HEK293 (cell line): ENCODE results near the gene STEAP3.

Experiments
- KLF8 ChIP-seq: fragments of 450-650 bp; formaldehyde crosslinking; IDR thresholded peaks from 2 replicates; pipeline ENCODE4 v1.5.1; 2016; ENCODE audit warnings: missing biosample characterization, missing genetic modification characterization
- KLF9 ChIP-seq: fragments of 450-650 bp; formaldehyde crosslinking; IDR thresholded peaks from 2 replicates; pipeline ENCODE4 v1.5.1; 2016; ENCODE audit warnings: missing biosample characterization, missing genetic modification characterization, low read depth
- PATZ1 ChIP-seq: fragments of 450-650 bp; formaldehyde crosslinking; IDR thresholded peaks from 2 replicates; pipeline ENCODE4 v1.5.1; 2016; ENCODE audit warnings: missing biosample characterization, missing genetic modification characterization
- PRDM1 ChIP-seq: fragments of 450-650 bp; formaldehyde crosslinking; IDR thresholded peaks from 2 replicates; pipeline ENCODE4; 2016; ENCODE audit warnings: missing biosample characterization, missing genetic modification characterization
- SP2 ChIP-seq: fragments of 450-650 bp; formaldehyde crosslinking; IDR thresholded peaks from 2 replicates; pipeline ENCODE4 v1.5.1; 2016; ENCODE audit warnings: missing biosample characterization, missing genetic modification characterization
- ZNF274 ChIP-seq, 2 experiments: fragments of 200-500 bp in 1 of 2; fragments of 450-650 bp in 1 of 2; sonication (Bioruptor generic) in 1 of 2; formaldehyde crosslinking in 1 of 2; IDR thresholded peaks; 2 replicates each; pipeline versions ENCODE4 v1.5.1 to v1.6.1; 2014 to 2016; ENCODE audit warnings: borderline replicate concordance in 1 of 2, inconsistent platforms in 1 of 2, low read length in 1 of 2, missing biosample characterization in 1 of 2, missing genetic modification characterization in 1 of 2
- ZNF311 ChIP-seq: fragments of 450-650 bp; formaldehyde crosslinking; IDR thresholded peaks from 2 replicates; pipeline ENCODE4 v1.5.1; 2017; ENCODE audit warnings: missing biosample characterization, missing genetic modification characterization, borderline replicate concordance
- ZNF530 ChIP-seq: fragments of 450-650 bp; formaldehyde crosslinking; IDR thresholded peaks from 2 replicates; pipeline ENCODE4 v1.5.1; 2016; ENCODE audit warnings: low read depth, missing biosample characterization, missing genetic modification characterization
- ZNF560 ChIP-seq: fragments of 450-650 bp; formaldehyde crosslinking; IDR thresholded peaks from 2 replicates; pipeline ENCODE4 v1.5.1; 2017; ENCODE audit warnings: missing biosample characterization, missing genetic modification characterization, borderline replicate concordance
- ZNF585B ChIP-seq: fragments of 450-650 bp; formaldehyde crosslinking; IDR thresholded peaks from 2 replicates; pipeline ENCODE4 v1.5.1; 2016; ENCODE audit warnings: missing biosample characterization, missing genetic modification characterization
- ZNF843 ChIP-seq: fragments of 450-650 bp; formaldehyde crosslinking; IDR thresholded peaks from 2 replicates; pipeline ENCODE4 v1.5.1; 2016; ENCODE audit warnings: missing biosample characterization, missing genetic modification characterization
- TF ChIP-seq, protein P1 (sequence below): fragments of 450-650 bp; formaldehyde crosslinking; IDR thresholded peaks from 2 replicates; pipeline ENCODE4 v1.5.1; 2016; ENCODE audit warnings: missing biosample characterization, missing genetic modification characterization
- TF ChIP-seq, protein P2 (sequence below): fragments of 450-650 bp; formaldehyde crosslinking; IDR thresholded peaks from 2 replicates; pipeline ENCODE4 v1.5.1; 2016; ENCODE audit warnings: missing biosample characterization, missing genetic modification characterization, low read depth

DNA sequence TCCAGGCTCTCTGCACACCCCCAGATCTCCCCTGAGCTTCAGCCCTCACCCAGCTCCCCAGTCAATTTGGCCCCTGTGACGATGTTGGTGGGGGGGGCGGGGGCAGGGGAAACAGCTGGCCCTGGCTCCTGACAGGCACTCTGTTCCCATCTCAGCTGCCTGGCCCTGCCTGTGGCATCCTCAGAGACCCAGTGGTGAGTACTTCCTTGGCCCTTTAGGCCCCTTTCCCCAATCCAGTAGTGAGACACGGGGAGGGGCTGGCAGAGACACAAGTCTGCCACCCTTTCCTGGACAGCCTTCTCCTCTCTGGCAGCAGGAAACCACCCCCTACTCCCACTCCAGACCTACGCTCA lies 45.8 kb upstream of the STEAP3 start:
- TF ChIP-seq, protein P1, sequence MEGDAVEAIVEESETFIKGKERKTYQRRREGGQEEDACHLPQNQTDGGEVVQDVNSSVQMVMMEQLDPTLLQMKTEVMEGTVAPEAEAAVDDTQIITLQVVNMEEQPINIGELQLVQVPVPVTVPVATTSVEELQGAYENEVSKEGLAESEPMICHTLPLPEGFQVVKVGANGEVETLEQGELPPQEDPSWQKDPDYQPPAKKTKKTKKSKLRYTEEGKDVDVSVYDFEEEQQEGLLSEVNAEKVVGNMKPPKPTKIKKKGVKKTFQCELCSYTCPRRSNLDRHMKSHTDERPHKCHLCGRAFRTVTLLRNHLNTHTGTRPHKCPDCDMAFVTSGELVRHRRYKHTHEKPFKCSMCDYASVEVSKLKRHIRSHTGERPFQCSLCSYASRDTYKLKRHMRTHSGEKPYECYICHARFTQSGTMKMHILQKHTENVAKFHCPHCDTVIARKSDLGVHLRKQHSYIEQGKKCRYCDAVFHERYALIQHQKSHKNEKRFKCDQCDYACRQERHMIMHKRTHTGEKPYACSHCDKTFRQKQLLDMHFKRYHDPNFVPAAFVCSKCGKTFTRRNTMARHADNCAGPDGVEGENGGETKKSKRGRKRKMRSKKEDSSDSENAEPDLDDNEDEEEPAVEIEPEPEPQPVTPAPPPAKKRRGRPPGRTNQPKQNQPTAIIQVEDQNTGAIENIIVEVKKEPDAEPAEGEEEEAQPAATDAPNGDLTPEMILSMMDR (tag by site-specific recombination): no peak
- TF ChIP-seq ZNF560 (tag by site-specific recombination) (no peak), ZNF274 (IDR thresholded peaks at IDR 0.05; ENCODE audit: low read length) (no peak), ZNF274 (tag by site-specific recombination; IDR thresholded peaks at IDR 0.05; ENCODE audit: borderline replicate concordance) (no peak), PRDM1 (no peak), SP2 (tag by site-specific recombination) (no peak), ZNF311 (tag by site-specific recombination) (no peak), KLF8 (tag by site-specific recombination) (no peak), PATZ1 (no peak), ZNF585B (tag by site-specific recombination) (no peak), KLF9 (tag by site-specific recombination) (no peak), ZNF530 (tag by site-specific recombination) (no peak), ZNF843 (tag by site-specific recombination) (no peak)
- TF ChIP-seq, protein P2, sequence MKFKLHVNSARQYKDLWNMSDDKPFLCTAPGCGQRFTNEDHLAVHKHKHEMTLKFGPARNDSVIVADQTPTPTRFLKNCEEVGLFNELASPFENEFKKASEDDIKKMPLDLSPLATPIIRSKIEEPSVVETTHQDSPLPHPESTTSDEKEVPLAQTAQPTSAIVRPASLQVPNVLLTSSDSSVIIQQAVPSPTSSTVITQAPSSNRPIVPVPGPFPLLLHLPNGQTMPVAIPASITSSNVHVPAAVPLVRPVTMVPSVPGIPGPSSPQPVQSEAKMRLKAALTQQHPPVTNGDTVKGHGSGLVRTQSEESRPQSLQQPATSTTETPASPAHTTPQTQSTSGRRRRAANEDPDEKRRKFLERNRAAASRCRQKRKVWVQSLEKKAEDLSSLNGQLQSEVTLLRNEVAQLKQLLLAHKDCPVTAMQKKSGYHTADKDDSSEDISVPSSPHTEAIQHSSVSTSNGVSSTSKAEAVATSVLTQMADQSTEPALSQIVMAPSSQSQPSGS (tag by site-specific recombination): no peak
